NCI-H2171 (cell line): ENCODE results near the gene TSHZ2.

Source experiments
- DNase-seq: peaks from one replicate; lab custom pipeline; 2025; lab: John Stamatoyannopoulos, UW

TSHZ2 gene

GRCh38 chr20:53247468-53248103 is 275.4 kb downstream of the TSHZ2 start:
- no peak for DNase-seq

GRCh38 chr20:53250456-53250855 is 278.3 kb downstream of the TSHZ2 start:
- no peak for DNase-seq

- DNase-seq: no peak
Observed at GRCh38 chr20:53252002-53252401, 279.8 kb downstream of the TSHZ2 start.

- no peak for DNase-seq
Observed at GRCh38 chr20:53253668-53254067, 281.5 kb downstream of the TSHZ2 start.

GRCh38 chr20:53255102-53255710 is 283.0 kb downstream of the TSHZ2 start:
- DNase-seq: no peak

GRCh38 chr20:53258741-53259140 is 286.6 kb downstream of the TSHZ2 start:
- DNase-seq: no peak

- DNase-seq: no peak
Observed at GRCh38 chr20:53260168-53260567, 288.0 kb downstream of the TSHZ2 start.

- DNase-seq: no peak
Observed at GRCh38 chr20:53260591-53260990, 288.4 kb downstream of the TSHZ2 start.

- DNase-seq: no peak
Observed at GRCh38 chr20:53262365-53262764, 290.2 kb downstream of the TSHZ2 start.

- no peak for DNase-seq
Observed at GRCh38 chr20:53263554-53264438, 291.6 kb downstream of the TSHZ2 start.

- no peak for DNase-seq
Observed at GRCh38 chr20:53264604-53265003, 292.4 kb downstream of the TSHZ2 start.

- no peak for DNase-seq
Observed at GRCh38 chr20:53265304-53265875, 293.2 kb downstream of the TSHZ2 start.

GRCh38 chr20:53269380-53269779 is 297.2 kb downstream of the TSHZ2 start:
- no peak for DNase-seq

- DNase-seq: no peak
Observed at GRCh38 chr20:53270792-53271375, 298.7 kb downstream of the TSHZ2 start.

GRCh38 chr20:53274365-53274764 is 302.2 kb downstream of the TSHZ2 start:
- no peak for DNase-seq

GRCh38 chr20:53274807-53275206 is 302.6 kb downstream of the TSHZ2 start:
- DNase-seq: no peak

GRCh38 chr20:53276143-53276542 is 304.0 kb downstream of the TSHZ2 start:
- DNase-seq: no peak

GRCh38 chr20:53278555-53278954 is 306.4 kb downstream of the TSHZ2 start:
- DNase-seq: no peak

- no peak for DNase-seq
Observed at GRCh38 chr20:53279735-53280134, 307.6 kb downstream of the TSHZ2 start.

- no peak for DNase-seq
Observed at GRCh38 chr20:53281557-53282117, 309.5 kb downstream of the TSHZ2 start.

GRCh38 chr20:53282217-53282955 is 310.2 kb downstream of the TSHZ2 start:
- no peak for DNase-seq
